ENCODE data around the gene ST3GAL6.

The ST3GAL6 gene

GRCh38 chr3:98741121-98741716 lies 21.9 kb upstream of the ST3GAL6 start:
- no peak for DNase-seq

DNA sequence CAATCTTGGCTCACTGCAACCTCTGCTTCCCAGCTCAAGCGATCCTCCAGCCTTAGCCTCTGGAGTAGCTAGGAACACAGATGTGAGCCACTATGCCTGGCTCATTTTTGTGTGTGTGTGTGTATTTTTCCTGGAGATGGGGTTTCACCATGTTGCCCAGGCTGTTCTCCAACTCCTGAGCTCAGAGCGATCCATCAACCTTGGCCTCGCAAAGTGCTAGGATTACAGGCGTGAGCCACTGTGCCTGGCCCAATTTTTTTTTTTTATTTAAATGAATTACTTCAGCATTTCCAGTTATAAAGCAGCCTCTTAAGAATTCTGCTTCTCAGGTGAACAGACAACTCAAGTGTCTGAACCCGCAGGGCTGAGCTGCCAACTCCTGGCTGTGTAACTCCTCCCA lies 20.1 kb upstream of the ST3GAL6 start:
- DNase-seq, result no peak

DNA sequence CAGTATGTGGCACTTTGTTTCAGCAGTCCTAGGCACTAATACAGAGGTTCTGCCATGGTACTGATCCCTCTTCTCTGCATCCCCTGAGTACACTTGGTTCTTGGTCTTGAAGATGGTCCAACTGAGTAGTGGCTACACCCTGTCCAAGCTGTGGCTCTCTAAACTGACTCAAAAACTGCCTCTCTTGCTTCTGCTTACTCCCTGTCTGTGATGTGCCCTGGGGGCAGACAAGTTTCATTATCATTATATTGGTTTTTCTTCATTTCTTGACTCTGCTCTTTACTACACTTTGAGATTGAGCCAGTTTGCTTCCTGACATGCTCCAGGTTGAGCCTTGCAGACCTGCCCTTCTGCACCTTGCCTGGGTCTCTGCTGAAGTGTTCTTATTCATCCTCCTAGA lies 18.9 kb upstream of the ST3GAL6 start:
- DNase-seq, result no peak

DNA sequence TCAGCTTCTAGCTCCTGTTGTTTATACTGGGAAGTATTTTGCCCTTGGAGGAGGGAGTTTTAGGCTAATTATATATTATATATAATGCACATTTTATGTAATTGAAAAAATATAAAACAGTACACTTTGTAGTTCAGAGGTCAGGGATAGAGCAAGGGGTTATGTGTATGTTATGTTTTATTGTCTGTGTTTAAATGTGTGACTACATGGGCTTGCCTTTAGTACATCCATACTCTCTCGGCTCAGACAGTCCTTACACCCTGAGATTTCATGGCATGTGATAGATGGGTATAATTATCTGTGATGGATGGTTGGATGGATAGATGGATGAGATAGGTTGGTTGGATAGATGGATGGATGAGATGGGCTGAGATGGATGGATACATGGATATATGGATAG lies 17.4 kb upstream of the ST3GAL6 start:
- DNase-seq, result no peak

DNA sequence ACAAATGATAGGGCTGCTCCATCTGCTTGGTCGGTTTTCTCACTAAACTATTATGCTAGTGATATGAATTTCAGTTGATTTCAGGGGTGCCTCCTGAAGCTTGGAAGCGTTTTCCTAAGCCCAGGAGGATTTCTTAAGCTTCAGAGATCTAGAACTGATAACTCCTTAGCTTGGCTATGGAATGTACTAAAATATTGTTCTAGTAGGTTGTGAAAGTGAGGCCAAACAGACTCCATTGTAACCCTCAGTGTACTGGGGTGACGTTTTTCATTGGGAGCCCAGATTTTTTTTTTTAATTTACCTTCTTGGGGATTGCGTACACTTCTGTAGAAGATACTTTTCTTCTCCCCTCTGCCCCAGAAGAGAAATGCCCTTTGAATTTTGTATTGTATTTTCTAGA lies 17.0 kb upstream of the ST3GAL6 start:
- DNase-seq, result no peak

- DNase-seq, result no peak
Measured at GRCh38 chr3:98746882-98747281, 16.3 kb upstream of the ST3GAL6 start.

GRCh38 chr3:98750276-98750919 lies 12.7 kb upstream of the ST3GAL6 start:
- no peak for DNase-seq

DNA sequence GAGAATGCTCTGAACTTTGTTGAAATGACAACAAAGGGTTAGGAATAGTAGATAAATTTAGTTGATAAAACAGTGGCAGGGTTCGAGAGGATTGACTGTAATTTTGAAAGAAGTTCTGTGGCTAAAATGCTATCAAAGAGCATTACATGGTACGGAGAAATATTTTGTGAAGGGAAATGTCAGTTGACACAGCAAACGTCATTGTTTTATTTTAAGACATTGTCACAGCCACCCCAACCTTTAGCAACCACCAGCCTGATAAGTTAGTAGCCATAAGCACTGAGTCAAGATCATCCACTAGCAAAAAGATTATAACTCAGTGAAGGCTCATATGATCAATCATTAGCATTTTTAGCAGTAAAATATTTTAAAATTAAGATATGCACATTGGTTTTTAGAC lies 8.7 kb upstream of the ST3GAL6 start:
- DNase-seq, result no peak

DNA sequence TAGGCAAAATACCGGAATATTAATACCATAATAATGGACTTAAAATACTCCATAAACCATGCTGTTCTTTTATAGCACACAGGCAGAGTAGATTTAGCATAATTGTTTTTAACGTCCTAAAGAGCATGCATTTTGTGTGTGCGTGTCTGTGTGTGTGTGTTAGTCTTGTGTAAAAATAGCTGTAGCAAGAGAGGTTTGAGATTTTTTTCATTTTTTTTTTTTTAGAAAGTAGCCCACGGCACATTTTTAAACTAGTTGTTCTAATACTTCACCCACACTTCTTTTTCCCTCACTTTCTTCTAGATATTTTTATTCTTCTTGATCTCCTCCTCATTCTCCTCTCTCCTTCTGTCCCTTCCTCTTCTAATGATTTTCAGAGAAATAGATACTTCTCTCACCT lies 7.5 kb upstream of the ST3GAL6 start:
- no peak for DNase-seq

DNA sequence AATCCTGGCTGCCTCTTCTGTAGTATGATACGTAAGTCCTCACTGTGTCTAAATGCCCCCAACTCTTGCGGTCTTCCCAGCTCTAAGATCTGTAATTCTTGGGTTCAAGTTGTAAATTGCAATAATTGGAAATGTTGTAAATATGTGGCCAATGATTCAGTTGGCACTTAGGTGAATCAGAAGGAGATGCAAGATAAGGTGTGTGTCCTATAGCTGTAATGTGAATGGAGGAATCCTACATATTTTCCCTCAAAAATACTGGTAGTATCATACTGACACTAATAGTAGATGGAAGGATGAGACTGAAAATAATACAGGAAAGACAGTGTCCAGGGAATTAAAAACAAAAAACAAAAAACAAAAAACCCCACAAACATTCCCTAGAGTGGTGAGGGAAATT lies 3.5 kb upstream of the ST3GAL6 start:
- DNase-seq, result no peak

DNA sequence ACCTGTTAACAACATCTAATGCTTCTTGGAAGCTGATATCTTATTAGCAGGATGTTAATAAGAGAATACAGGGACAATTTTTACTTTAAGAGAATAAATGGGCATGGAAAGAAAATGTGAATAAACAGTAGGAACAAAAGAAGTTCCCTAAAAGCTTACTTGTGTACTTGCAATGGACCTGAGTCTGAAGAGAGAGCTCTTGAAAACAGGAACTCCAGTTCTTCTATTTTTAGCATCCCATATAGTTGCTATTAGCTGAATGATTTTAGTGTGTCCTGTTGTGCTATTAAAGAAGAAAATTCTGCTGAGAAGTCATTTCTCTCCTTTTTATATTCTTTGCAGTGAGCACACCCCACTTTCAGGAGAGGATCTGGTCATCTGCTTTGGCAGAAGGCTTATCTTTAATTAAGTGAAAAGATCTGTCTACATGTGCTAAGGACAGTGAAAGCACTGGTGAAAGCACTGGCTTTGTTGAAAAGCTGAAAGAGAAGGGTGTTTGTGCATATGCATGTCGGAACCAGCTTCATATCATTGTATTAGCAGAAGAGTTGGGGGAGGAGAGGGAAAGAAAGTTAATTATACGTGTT lies 1.4 kb upstream of the ST3GAL6 start:
- DNase-seq, result peak; percentile 12

DNA sequence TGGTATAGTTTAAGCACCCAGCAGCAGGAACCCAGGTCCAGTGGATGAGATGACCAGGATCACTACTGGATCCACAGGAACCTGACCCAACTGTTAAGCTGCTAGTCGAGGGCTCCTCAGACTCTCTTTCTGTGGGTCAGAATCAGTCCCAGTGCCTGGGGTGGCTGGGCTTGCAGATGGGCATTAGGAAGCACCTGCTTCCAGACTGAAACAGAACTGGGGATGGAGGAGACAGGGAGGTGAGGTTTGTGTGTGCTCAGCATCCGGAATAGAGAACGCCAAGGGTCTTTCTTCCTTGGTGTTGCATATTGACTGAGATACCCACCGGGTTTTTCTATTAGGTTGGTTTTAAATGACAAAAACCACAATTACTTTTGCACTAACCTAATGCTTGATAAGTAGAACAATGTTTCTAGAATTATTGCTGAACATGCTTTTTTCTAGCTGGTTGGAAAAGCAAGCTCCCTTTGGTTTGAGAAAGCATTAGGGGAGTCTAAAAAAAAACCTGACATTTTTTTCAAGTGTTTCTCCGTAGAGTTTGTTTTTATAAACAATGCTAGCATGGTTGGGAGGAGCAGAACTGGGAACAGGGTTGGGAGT lies 779 bp downstream of the ST3GAL6 start:
- no peak for DNase-seq

- no peak for DNase-seq
Measured at GRCh38 chr3:98764472-98764884, 1.3 kb downstream of the ST3GAL6 start.

- no peak for DNase-seq
Measured at GRCh38 chr3:98765721-98766120, 2.6 kb downstream of the ST3GAL6 start.

DNA sequence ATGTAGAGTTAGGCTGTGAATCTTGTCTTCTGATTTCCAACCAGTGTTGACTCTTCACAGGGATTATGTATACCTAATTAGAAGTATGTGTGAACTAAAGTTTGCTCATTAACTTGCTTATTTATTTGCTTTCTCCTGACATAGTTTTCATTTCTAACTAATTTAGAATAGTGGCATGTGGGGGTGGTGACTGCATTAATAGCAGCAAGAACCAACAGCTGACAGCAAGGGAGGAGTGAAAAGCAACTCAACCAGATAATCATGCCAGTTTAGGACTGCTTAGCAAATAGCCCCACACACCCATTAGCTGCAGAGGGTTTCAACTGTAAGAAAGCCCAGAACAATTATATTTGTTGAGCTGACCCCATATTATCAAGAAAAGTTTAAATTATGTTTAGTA lies 3.8 kb downstream of the ST3GAL6 start:
- DNase-seq, result no peak

DNA sequence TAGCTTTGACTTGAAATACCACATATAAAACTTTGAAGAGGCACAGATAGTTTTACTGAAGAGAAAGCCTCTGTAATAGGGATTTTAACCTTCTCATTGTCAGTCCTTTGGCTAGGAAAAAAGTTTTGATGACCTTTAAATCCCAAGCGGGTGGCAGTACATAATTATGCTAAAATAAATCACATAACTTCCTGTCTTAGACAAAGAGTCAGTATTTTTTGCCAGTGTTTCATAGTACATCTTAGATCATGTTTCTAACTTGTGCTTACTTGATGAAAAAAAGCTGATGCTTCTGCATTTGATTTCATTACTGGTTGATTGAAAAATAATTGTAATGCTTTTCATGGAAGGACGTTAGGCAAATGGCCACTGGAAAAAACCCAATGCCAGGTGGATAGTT lies 5.8 kb downstream of the ST3GAL6 start:
- no peak for DNase-seq

- no peak for DNase-seq
Measured at GRCh38 chr3:98769448-98769847, 6.3 kb downstream of the ST3GAL6 start.

- peak; percentile 75 for DNase-seq
Measured at GRCh38 chr3:98770261-98771039, 7.3 kb downstream of the ST3GAL6 start.

- no peak for DNase-seq
Measured at GRCh38 chr3:98772022-98772421, 8.9 kb downstream of the ST3GAL6 start.

DNA sequence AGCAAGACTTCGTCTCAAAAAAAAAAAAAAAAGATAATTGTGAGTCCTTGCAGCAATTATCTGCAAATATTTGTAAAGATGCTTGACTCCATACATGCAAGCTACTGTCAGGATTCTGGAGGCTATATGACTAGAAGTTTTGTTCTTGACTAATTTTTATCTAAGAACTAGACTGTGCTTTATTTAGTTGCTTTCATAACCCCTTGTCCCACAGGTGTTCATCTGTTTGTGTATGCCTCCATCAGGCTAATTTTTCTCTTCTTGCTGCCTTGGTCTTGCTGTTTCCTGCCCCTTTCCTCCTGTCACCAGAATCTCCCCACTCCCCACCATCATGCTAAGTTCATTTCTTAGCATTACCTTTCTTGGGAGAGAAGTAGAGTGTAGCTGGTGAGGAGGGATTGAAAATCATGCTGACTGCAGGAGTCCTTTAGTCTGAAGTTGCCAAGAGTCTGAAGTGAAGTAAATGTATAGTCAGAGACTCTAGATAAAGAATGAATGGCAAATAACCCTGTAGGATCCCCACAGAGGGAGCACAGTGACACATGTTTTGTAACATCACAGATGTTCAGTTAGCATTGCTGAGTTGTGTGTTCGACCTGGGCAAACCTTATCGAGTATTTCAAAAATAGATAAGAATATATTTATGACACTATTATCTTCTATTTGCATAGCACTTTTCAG lies 12.5 kb downstream of the ST3GAL6 start:
- DNase-seq, result no peak

DNA sequence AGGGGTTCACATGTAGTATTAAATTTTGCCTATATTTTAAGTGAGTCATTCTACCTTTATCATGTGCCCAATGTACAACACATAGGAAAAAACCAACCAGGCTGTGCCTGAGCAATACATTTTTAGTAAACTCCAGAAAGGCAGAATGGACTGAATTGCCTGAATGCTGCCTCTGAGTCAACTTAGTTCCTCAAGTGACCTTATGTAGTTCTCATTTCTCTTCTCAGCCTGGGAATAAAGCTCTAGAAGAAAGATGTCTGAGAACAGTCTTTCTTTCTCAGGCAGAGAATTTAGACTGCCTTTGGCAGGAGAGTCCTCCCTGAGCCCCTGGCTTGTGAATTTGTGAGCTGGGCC lies 13.0 kb downstream of the ST3GAL6 start:
- DNase-seq, result no peak

DNA sequence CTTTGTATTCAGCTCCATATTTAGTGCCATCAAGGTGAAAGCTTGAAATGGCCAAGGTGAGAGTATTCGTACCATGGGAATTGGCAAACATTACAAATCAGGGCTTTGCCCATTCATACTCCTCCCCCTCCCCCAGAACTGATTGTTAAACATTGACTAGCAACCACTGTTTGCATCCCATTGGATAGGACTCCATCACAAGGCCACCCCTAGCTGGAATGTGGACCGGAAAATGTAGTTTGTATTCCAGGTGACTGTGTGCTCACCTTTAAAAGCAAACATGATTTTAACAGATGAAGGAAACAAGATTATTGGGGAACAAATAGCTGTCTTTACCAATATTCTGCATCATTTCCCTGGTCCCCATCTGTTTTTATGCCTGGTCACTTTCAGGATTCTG lies 14.1 kb downstream of the ST3GAL6 start:
- no peak for DNase-seq

GRCh38 chr3:98777801-98778220 lies 14.7 kb downstream of the ST3GAL6 start:
- DNase-seq, result no peak

Measured in midbrain (tissue), 1 donor.